Smooth muscle cell of the brain vasculature (primary cell): ENCODE data around the gene ASMT.
"Not testable (repeated sequence)": the region's sequence is repeated elsewhere in the genome, so short reads cannot be mapped to it uniquely, and the experiment has no call there.

Experiments
- DNase-seq: peaks from one replicate; pipeline ENCODE4 v3.0.0-alpha.2; 2012; ENCODE audit warnings: low read depth, low spot score

The ASMT gene

DNA sequence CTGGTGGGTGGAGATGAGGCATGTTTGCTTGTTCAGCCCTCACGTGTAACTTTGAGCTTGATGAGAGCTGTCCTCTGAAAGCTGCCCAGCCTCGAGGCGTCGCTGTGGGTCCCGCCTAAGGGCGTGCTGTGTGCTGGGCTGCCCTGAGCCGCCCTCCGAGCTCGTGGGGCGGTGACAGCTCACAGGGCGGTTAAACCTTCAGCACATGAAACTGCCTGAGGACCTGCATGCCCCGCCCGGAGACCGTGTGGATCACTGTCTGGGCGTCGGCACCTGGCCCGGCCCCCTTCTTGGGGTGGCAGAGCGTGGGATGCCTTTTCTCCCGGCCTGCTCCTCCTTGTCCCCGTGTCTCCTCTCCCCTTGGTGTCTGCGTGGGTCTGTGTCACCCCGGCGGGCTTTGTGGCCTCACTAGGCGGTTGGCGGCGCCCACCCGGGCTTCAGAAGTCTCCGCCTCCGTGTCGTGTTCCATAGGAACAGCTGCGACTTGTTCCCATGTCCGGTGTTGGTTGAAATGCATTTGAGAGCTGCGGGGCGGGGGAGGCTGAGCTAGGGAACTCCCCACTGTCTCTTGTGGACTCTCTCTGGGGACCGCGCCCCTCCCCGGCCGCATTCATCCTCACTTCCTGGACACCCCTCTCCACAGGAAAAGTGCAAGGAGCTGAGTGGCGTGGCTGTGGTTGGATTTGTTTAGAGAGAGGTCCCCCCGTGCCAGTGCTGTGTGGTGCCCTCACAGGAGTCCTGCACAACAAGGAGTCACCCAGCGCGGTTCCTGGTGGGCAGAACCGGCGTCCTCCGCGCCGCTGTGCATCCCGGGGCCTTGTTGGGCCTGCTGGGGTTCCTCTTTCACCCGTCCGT lies 16.6 kb upstream of the ASMT start:
- no peak for DNase-seq

DNA sequence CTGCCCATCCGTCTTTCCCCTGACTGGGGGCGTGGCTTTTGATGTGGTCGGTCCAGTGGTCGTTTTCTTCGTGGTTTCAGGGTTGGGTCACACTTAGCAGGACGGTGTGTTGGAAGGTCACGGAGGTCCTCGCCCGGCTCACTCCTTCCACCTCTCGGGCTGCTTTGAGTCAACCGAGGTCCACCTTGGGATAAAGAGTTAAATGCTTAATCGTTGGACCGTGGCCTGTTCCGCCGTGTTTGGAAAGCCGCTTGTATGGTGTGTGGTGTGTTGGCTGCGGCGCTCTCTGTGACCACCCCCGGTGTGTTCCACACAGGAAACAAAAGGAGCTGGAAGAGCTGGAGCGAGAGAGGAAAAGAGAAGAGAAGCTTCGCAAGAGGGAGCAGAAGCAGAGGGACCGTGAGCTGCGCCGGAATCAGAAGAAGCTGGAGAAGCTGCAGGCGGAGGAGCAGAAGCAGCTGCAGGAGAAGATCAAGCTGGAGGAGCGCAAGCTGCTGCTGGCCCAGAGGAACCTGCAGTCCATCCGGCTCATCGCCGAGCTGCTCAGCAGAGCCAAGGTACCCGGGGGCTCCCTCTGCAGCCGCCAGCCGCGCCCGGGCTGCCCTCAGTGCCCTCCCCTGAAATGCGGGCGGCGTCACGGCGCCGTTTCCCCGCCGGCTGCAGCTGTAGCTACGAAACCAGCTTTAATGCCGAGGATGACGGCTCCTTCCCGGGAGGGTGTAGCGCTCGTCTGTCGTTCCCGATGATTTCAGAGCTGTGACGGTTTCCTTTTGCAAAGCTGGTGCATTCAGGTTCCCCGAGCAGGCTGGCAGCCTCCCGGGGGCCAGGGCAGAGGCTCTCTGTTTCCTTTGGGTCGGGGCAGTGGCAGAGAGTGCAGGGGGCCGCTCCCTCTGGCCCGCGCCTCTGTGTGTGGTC lies 15.7 kb upstream of the ASMT start:
- no peak for DNase-seq

DNA sequence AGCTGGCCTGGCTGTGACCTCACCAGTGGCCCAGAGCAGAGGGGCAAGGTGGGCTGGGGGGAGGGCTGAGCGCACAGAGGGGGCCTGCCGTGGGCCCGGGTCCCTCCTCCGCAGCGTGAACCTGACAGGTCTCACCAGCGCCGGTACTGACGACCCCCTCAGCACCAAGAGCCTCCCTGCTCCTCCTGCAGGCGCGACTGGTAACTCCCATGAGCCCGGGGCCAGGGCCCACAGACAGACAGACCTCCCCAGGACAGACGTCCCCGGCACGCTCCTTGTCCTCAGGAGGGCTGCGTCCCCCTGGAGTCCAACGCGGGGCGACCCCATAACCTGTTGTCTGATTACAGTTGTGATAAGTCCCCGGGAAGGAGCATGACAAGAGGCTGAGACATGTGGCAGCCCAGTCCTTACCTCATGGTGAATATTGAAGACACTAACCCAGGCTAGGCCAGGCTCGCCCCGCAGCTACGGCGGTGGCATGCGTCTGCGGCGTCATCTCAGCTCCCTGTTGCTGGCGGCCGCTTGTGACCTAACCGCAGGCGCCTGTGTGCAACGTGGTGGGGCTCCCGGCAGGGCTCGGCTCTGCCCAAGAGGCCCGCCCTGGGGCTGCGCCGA lies 15.0 kb upstream of the ASMT start:
- DNase-seq, result no peak

DNA sequence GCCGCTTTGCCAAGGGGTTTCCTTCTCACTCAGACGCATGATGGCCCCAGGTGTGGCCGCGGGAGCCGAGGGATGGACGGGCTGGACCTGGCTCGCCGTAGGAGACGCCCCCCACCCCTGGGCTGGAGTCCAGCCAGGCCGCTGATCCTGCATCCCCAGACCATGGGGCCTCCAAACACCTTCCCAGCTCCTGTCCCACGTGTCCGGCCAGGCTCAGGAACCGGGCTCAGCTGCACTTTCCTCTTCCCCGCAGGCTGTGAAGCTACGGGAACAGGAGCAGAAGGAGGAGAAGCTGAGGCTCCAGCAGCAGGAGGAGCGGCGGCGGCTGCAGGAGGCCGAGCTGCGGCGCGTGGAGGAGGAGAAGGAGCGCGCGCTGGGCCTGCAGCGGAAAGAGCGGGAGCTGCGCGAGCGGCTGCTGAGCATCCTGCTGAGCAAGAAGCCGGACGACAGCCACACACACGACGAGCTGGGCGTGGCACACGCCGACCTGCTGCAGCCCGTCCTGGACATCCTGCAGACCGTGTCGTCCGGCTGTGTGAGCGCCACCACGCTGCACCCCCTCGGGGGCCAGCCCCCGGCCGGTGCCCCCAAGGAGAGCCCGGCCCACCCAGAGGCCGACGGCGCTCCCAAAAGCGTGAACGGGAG lies 14.3 kb upstream of the ASMT start:
- DNase-seq, result no peak

DNA sequence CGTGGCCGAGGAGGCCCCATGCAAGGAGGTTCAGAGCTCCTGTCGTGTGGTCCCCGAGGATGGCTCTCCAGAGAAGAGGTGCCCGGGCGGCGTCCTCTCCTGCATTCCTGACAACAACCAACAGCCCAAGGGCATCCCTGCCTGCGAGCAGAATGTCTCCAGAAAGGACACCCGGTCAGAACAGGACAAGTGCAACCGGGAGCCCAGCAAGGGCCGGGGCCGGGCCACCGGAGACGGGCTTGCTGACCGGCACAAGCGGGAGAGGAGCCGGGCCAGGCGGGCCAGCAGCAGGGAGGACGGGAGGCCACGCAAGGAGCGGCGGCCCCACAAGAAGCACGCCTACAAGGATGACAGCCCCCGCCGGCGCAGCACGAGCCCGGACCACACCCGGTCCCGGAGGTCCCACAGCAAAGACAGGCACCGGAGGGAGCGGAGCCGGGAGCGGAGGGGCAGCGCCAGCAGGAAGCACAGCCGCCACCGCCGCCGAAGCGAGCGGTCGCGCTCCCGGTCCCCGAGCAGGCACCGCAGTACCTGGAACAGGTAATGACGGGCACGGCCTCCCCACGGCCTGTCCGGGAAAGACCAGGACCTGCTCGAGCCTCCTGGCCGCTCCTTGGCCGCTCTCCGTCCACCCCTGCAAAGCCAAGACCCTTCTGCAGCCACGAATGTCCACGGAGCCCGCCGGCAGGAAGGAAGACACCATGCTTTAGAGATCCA lies 13.7 kb upstream of the ASMT start:
- no peak for DNase-seq

DNA sequence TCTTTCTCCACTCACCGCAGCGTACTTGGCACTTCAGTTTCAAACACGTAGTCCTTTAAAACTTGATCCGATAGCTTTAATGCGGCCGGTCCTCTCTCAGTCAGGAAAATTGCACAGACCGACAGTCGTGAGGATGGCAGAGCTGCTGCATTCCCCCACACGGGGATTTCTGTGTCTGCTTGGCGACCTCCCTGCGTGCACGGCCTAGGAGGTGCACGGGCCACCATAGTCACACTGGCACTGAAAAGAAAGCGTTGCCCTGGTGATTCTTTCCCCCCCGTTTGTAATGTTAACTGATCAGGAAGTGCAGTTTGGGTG lies 13.1 kb upstream of the ASMT start:
- no peak for DNase-seq

DNA sequence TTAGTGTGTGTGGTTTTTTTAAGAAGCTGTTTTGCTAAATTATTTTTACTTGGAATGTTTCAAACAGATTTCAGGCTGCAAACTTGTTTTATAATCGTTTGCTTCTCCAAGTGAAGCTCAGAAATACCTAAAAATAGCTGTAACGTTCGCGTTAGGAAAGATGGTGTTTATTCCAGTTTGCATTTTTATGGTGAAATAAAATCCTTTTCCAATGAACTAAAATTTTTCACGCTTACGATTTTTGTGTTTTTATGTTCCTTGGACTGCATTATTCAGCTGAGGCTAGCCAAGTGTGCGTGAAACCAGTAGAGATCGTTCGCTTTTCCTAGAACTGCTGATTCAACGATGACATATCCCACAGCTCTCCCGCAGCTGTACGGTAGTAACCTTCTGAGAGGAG lies 12.6 kb upstream of the ASMT start:
- no peak for DNase-seq

DNA sequence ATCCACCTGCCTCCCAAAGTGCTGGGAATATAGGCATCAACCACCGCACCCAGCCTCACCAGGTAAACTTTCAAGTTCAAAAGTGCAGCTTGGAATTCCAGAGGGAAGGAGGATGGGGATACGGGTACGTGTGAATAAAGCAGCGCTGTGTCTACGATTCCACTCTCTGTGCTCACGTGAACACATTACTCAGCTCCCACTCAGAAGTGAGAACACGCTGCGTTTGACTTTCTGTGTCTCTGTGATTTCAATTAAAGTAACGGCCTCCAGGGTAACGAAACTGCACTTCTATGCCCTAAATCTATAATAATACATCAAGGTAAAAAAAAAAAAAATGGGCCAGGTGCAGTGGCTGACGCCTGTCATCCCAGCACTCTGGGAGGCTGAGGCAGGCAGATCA lies 8.4 kb upstream of the ASMT start:
- no peak for DNase-seq

DNA sequence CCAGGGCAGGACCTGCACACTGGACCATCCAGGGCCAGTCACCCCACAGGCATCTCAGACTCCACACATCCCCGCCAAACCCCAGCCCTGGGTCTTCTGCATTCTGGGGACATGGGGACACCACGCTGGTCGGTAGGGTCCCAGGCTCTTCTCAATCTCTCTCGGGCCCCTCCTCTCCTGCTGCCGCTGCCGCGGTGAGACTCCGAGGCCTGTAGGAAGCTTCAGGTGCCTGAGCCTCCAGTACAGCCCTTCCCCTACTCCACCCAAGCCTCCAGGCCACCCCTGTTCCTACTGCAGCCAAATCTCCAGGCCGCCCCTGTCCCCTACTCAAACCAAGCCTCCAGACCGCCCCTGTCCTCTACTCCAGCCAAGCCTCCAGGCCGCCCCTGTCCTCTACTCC lies 5.5 kb upstream of the ASMT start:
- no peak for DNase-seq

DNA sequence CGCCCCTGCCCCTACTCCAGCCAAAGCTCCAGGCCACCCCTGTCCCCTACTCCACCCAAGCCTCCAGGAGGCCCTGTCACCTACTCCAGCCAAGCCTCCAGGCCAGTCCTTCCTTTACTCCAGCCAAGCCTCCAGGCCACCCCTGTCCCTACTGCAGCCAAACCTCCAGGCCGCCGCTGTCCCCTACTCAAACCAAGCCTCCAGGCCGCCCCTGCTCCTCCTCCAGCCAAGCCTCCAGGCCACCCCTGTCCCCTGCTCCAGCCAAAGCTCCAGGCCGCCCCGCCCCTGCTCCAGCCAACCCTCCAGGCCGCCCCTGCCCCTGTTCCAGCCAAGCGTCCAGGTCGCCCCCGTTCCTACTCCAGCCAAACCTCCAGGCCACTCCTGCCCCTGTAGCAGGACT lies 5.1 kb upstream of the ASMT start:
- DNase-seq, result no peak

DNA sequence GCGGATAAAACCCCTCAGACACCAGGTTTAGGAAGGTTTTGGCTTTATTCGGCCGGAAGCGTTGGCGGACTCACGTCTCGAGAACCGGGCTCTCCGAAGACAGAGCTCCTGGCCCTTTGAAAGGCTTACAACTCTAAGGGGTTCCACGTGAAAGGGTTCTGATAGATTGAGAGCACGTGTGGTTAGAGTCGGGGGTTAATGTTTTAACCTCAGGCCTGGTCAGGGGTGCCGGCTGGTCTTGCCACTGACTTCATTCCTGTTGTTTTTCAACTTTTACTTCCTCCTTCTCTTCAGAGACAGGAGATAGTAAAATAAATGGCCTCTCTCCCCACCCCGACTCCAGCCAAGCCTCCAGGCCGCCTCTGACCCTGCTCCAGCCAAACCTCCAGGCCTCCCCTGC lies 4.7 kb upstream of the ASMT start:
- no peak for DNase-seq

DNA sequence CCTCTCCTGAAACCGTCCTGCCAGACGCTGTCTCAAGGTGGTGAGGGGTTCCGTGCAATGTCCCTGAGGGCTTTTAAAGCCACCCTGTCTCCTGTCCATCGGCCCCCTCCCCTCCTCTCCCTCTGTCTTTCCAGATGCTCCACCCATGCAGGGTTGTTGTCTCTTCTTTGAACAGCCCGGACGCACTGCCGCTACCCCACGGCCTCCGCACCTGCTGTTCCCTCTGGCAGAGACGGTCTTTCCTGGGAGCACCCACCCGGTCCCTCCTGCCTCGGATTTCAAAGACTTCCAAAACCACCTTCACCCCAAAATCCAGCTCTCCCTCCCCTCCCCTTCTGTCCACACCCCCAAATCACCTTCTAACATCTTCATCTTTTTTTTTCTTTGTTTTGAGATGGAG lies 4.1 kb upstream of the ASMT start:
- DNase-seq, result no peak

DNA sequence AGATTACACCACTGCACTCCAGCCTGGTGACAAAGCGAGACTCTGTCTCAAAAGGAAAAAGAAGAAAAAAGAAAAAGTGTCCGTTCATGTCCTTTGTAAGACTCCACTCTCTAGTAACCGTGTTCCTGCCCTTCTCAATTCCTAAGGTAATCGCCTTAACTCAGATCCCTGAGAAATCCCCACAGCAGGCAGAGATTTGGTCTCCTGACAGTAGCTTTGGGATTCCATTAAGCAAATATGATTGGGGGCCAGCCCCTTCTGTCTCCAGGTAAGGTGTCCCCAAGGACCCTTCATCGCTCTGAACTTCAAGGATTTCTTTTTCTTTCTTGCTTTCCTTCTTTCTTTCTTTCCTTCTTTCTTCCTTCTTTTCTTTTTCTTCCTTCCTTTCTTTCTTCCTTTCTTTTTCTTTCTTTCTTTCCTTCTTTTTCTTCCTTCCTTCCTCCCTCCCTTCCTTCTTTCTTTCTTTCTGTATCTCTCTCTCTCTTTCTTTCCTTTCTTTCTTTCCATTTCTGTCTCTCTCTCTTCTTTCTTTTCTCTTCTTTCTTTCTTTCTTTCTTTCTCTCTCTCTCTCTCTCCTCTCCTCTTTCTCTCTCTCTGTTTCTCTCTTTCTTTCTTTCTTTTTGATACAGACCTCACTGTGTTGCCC lies 2.1 kb upstream of the ASMT start:
- DNase-seq, result no peak

DNA sequence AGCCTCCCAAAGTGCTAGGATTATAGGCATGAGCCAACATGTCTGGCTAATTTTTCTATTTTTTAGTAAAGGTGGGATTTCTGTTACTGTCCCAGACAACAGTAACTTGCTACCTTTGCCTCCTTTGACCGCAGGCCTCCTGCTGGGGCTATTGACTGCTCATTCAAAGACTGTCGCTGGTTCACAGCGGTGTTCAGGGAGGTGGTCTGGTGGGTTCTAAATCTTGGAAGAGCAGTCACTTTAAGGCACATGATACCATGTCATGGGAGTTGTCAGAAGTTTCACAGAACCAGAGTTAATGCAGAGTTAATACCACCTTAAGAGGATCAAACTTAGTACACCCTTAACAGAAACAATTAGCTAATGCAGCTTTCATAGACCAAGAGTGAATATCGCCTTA lies 3.8 kb downstream of the ASMT start:
- no peak for DNase-seq

DNA sequence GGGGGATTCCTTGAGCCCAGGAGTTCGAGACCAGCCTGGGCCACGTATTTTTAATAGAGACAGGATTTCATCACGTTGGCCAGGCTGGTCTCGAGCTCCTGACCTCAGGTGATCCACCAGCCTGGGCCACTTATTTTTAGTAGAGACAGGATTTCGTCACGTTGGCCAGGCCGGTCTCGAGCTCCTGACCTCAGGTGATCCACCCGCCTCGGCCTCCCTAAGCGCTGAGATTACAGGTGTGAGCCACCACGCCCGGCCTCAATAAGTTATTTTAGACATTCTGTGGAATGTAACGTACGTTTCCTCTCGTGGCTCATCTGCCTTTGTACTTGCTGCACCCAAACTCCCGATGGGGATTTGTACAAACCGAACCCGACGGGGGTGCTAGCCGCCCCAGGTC lies 8.8 kb downstream of the ASMT start:
- DNase-seq, result no peak

DNA sequence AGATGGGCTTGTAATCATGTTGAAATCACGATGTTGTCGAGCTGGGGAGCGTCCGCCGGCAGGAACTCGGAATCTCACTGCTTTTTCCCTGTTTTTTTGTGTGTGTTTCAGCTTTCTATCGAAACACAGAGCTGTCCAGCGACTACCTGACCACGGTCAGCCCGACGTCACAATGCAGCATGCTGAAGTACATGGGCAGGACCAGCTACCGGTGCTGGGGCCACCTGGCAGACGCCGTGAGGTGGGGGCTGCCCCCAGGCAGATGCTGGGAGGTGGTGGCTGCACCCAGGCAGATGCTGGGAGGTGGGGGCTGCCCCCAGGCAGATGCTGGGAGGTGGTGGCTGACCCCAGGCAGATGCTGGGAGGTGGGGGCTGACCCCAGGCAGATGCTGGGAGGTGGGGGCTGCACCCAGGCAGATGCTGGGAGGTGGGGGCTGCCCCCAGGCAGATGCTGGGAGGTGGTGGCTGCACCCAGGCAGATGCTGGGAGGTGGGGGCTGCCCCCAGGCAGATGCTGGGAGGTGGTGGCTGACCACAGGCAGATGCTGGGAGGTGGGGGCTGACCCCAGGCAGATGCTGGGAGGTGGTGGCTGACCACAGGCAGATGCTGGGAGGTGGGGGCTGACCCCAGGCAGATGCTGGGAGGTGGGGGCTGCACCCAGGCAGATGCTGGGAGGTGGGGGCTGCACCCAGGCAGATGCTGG lies 9.4 kb downstream of the ASMT start:
- DNase-seq, result not testable (repeated sequence)

DNA sequence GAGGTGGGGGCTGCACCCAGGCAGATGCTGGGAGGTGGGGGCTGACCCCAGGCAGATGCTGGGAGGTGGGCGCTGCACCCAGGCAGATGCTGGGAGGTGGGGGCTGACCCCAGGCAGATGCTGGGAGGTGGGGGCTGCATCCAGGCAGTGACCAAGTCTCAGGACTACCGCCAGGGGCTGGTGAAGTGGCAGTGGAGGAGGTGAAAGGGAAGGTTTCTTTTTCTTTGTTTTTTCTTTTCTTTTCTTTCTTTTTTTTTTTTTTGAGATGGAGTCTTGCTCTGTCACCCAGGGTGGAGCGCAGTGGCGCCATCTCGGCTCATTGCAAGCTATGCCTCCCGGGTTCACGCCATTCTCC lies 10.0 kb downstream of the ASMT start:
- not testable (repeated sequence) for DNase-seq

DNA sequence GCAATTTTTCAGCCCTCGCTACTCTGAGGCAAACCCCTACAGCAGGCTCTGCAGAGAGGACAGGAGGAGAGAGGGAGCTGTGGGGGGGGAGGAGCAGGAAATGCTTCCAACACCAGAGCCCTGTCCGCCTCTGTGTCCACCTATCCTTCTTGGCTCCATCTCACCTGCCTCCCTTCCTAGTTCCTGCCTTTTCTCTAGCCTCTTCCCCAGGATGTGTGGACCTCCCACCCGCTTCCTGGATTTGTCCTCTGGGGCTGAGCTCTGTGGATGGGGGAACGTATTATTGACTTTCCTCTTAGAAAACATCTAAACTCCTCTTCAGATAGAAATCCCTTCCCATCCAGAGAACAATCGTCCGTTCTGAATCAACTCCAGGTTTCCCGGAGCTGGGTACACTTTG lies 14.4 kb downstream of the ASMT start:
- DNase-seq, result no peak

DNA sequence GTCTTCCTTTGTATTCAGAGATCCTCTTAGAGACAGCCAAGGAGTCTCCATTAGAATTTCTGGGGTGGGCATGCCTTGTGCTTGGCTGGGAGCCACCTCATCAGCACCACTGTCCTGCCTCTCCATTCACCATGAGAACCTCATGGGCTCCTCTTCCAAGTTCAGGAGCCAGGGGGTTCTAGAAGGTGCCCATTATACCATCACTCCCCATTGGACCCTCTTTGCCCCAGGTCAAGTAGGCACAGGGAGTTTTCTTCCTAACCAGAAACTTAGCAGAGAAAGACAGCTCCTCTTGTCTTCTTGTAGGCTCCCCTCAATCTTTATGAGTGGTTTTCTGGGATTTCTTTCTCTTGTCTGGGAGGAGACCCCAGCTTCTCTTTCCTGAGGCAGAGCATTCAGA lies 31.1 kb downstream of the ASMT start:
- no peak for DNase-seq

DNA sequence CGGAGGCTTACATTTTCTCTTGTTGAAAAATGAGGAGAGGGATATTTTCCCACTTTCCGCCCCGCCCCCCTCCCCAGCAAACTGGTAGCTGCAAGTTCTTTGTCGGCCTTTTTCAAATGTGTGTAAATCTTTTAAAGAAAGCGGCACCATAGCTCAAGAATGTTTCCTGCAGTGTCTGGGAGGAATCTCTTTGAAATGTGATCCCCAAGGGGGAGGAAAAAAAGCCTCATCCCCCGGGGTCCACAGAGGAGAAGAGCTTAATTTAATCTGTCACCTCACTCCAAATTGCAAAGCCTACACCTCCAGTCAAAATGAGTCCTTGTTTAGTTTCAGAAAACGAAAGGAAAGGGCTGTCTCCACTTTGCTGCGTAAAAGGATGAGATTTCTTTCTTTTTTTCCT lies 34.8 kb downstream of the ASMT start:
- no peak for DNase-seq
